ENCODE measurements around the gene ERVK3-1. TPM values are rescaled to one million over a fixed set of nuclear protein-coding genes. Genes with fewer than 3 reads are reported as not detected.

The ERVK3-1 gene
- total and polyA plus RNA-seq, 2 of the 13 experiments (the other 11 are each of a cell fraction or from before 2014, with no cell fraction given), result 28.5 to 38.7 TPM

DNA sequence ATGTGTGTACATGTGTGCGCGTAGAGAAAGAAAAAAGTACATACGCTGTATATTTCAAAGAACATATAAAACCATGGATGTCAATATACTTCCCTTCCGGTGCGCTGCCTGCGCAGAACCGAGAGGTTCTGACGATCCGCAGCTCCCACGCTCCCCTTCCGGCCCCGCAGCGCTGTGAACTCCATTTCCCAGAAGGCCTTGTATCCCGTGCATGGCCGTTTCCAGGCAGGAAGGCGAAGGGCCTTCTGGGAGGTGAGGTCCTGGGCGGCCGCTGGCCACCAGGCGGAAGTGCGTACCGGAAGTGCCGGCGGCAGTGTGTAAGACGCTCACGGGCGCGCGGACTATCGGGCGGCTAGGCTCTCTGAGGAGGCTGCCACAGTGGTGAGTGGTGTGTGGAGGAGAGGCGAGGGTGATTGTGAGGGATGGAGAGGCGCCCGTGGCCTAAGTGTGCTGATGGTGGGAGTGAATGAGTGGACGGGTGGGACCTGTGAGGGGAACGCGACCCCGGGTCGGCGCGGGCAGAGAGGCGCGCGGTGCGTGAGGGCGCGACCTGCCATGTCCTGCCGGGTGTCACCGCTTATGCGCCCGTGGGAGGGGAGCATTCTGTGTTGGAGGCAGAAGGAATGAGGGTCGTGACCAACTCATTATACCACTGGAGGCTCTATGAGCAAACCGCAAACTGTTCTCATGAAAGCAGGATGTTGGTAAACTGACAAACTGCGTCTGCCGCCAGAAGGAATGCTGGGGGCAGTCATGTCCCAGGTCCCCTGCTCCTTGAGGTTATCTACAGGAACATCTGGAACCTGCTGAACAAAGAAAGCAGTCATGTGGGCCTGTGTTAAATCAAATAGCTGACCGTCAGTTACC, at the start of gene ERVK3-1 (continued):
- no peak for TF ChIP-seq KIAA2018 (CRISPR knock-in tag; IDR thresholded peaks at IDR 0.05; ENCODE audit: borderline replicate concordance)
- peak; percentile 76 for TF ChIP-seq TFDP2 (CRISPR knock-in tag; IDR thresholded peaks at IDR 0.05)
- TF ChIP-seq ZBTB1 (CRISPR knock-in tag; IDR thresholded peaks at IDR 0.05; ENCODE audit: borderline replicate concordance), result no peak
- no peak for TF ChIP-seq HNRNPH1 (optimal IDR thresholded peaks at IDR 0.05; ENCODE audit: low read depth, low read length)
- TF ChIP-seq NAIF1 (CRISPR knock-in tag; IDR thresholded peaks at IDR 0.05; ENCODE audit: borderline replicate concordance), result peak; percentile 98
- no peak for TF ChIP-seq EZH2 (conservative IDR thresholded peaks at IDR 0.05; ENCODE audit: low read depth, low read length)
- TF ChIP-seq ZNF724P (CRISPR knock-in tag; IDR thresholded peaks at IDR 0.05; ENCODE audit: borderline replicate concordance), result no peak
- TF ChIP-seq ZBTB20 (CRISPR knock-in tag; IDR thresholded peaks at IDR 0.05; ENCODE audit: borderline replicate concordance, low read depth), result 0 out of 2 replicates have a peak, but pooled peaks have one; percentile 15
- TF ChIP-seq ZNF816 (CRISPR knock-in tag; IDR thresholded peaks at IDR 0.05; ENCODE audit: borderline replicate concordance), result no peak
- TF ChIP-seq ZBED4 (CRISPR knock-in tag; IDR thresholded peaks at IDR 0.05; ENCODE audit: borderline replicate concordance), result 0 out of 2 replicates have a peak, but pooled peaks have one; percentile 15
- 0 out of 2 replicates have a peak, but pooled peaks have one; percentile 47 for TF ChIP-seq SNAI1 (CRISPR knock-in tag; IDR thresholded peaks at IDR 0.05; ENCODE audit: borderline replicate concordance)
- no peak for TF ChIP-seq CREBL2 (CRISPR knock-in tag; IDR thresholded peaks at IDR 0.05; ENCODE audit: borderline replicate concordance)
- TF ChIP-seq ZNF207 (IDR thresholded peaks at IDR 0.05; ENCODE audit: borderline replicate concordance), result no peak
- no peak for TF ChIP-seq ZFP36L1 (CRISPR knock-in tag; IDR thresholded peaks at IDR 0.05)
